Endothelial cell (in vitro differentiated cells): Measurements from ENCODE around the gene PLAC8L1. TPM values are rescaled to one million over a fixed set of nuclear protein-coding genes. Genes with fewer than 3 reads are reported as not detected.

Experiments
- DNase-seq: peaks from one replicate; pipeline ENCODE4 v3.0.0; 2021; ENCODE audit warnings: low spot score
- H3K27ac Mint-ChIP-seq: one replicate; pipeline ENCODE4 v1.8.0; 2021; ENCODE audit warnings: mixed read lengths, inconsistent platforms; ENCODE audit not compliant: unreplicated experiment
- H3K27me3 Mint-ChIP-seq: one replicate; pipeline ENCODE4 v1.8.0; 2021; ENCODE audit warnings: mild to moderate bottlenecking, moderate library complexity, mixed read lengths, inconsistent platforms; ENCODE audit not compliant: unreplicated experiment
- H3K36me3 Mint-ChIP-seq: one replicate; pipeline ENCODE4 v1.8.0; 2021; ENCODE audit warnings: mild to moderate bottlenecking, low read depth, mixed read lengths, inconsistent platforms; ENCODE audit not compliant: unreplicated experiment
- H3K4me1 Mint-ChIP-seq: one replicate; pipeline ENCODE4 v1.8.0; 2021; ENCODE audit warnings: mild to moderate bottlenecking, mixed read lengths, inconsistent platforms; ENCODE audit not compliant: unreplicated experiment
- H3K4me3 Mint-ChIP-seq: one replicate; pipeline ENCODE4 v1.8.0; 2021; ENCODE audit warnings: mild to moderate bottlenecking, mixed read lengths, inconsistent platforms; ENCODE audit not compliant: unreplicated experiment
- H3K9me3 Mint-ChIP-seq: one replicate; pipeline ENCODE4 v1.8.0; 2021; ENCODE audit warnings: mixed read lengths, inconsistent platforms; ENCODE audit not compliant: unreplicated experiment
- CTCF ChIP-seq: fragments of 200-600 bp; sonication (generic); IDR thresholded peaks from one replicate; pipeline ENCODE4 v1.5.0; 2021; ENCODE audit warnings: antibody characterized with exemption; ENCODE audit not compliant: unreplicated experiment
- total RNA-seq: library from RNA; stranded (reverse); fragmentation: NEBNext Ultra II Directional; extraction: Animal tissue kit (Norgen Biotek cat#: 25700); gene quantifications from one replicate; pipeline ENCODE4 v1.2.1, GENCODE V29; 2021; ENCODE audit not compliant: unreplicated experiment

Gene PLAC8L1
- total RNA-seq, 1 donor from 2014 or later: 0.80 TPM

GRCh38 chr5:146069780-146070099, 35.6 kb downstream of the PLAC8L1 start:
- no peak for TF ChIP-seq CTCF
- H3K4me1 Mint-ChIP-seq: no peaks in the 10 kb centered on the region
- no peak for DNase-seq
- H3K27me3 Mint-ChIP-seq: peaks cover 2% of the 10 kb centered on the region
- H3K4me3 Mint-ChIP-seq: no peak overlapping the region
- H3K9me3 Mint-ChIP-seq: no peaks in the 10 kb centered on the region
- H3K27ac Mint-ChIP-seq: no peak overlapping the region
- H3K36me3 Mint-ChIP-seq: no peaks in the 10 kb centered on the region

- H3K36me3 Mint-ChIP-seq: no peaks in the 10 kb centered on the region
- peaks cover 2% of the 10 kb centered on the region for H3K27me3 Mint-ChIP-seq
Measured at GRCh38 chr5:146068977-146069779, 36.2 kb downstream of the PLAC8L1 start.

GRCh38 chr5:146068206-146068605, 37.2 kb downstream of the PLAC8L1 start:
- Mint-ChIP-seq H3K9me3 (no peaks in the 10 kb centered on the region), H3K36me3 (no peaks in the 10 kb centered on the region), H3K4me3 (no peak overlapping the region), H3K27me3 (peaks cover 2% of the 10 kb centered on the region), H3K4me1 (no peaks in the 10 kb centered on the region), H3K27ac (no peak overlapping the region)
- no peak for DNase-seq
- no peak for TF ChIP-seq CTCF

More at GRCh38 chr5:146068977-146069779, 36.2 kb downstream of the PLAC8L1 start:
- Mint-ChIP-seq H3K4me3 (no peak overlapping the region), H3K27ac (no peak overlapping the region), H3K4me1 (no peaks in the 10 kb centered on the region), H3K9me3 (no peaks in the 10 kb centered on the region)
- no peak for DNase-seq
- no peak for TF ChIP-seq CTCF

GRCh38 chr5:146066968-146067367, 38.4 kb downstream of the PLAC8L1 start:
- Mint-ChIP-seq H3K9me3 (no peaks in the 10 kb centered on the region), H3K4me1 (no peaks in the 10 kb centered on the region), H3K27me3 (peaks cover 2% of the 10 kb centered on the region), H3K4me3 (no peak overlapping the region), H3K36me3 (no peaks in the 10 kb centered on the region), H3K27ac (no peak overlapping the region)
- no peak for TF ChIP-seq CTCF
- no peak for DNase-seq

- Mint-ChIP-seq H3K27me3 (peaks cover 4% of the 10 kb centered on the region), H3K4me3 (no peak overlapping the region), H3K4me1 (peaks cover 9% of the 10 kb centered on the region), H3K36me3 (no peaks in the 10 kb centered on the region), H3K27ac (no peak overlapping the region), H3K9me3 (no peaks in the 10 kb centered on the region)
- no peak for TF ChIP-seq CTCF
- DNase-seq: no peak
Measured at GRCh38 chr5:146060221-146060585, 45.2 kb downstream of the PLAC8L1 start.
